Heart right ventricle (tissue), 16 donors: ENCODE measurements around the gene GLIPR1. TPM values are rescaled to one million over a fixed set of nuclear protein-coding genes. Genes with fewer than 3 reads are reported as not detected.
"Not testable (repeated sequence)": the region's sequence is repeated elsewhere in the genome, so short reads cannot be mapped to it uniquely, and the experiment has no call there.

ENCODE experiments used
- ATAC-seq, 8 donors: fragments of 200-7000 bp; cut with Tn5 transposase; one replicate each; pipeline ENCODE4 v1.9.1; 2020; ENCODE audit warnings: mild to moderate bottlenecking in 8 of 8, moderate library complexity in 8 of 8, moderate number of reproducible peaks in 1 of 8
- DNase-seq, 2 donors: peaks; one replicate each; pipeline ENCODE4 v3.0.0-alpha.2; 2020
- H3K27ac ChIP-seq, 10 donors: fragments of 200-600 bp; sonication (generic) in 2 of 10; one replicate each; pipeline versions ENCODE4 v1.5.0 to v1.8.0; 2020 to 2022; ENCODE audit warnings: mild to moderate bottlenecking in 3 of 10
- H3K27me3 ChIP-seq, 7 donors: fragments of 200-600 bp; one replicate each; pipeline ENCODE4 v1.8.0; 2021 to 2022; ENCODE audit warnings: mild to moderate bottlenecking in 2 of 7
- H3K36me3 ChIP-seq, 9 donors: fragments of 200-600 bp; sonication (generic) in 1 of 9; one replicate each; pipeline versions ENCODE4 v1.5.0 to v1.8.0; 2020 to 2022; ENCODE audit warnings: mild to moderate bottlenecking in 2 of 9
- H3K4me1 ChIP-seq, 9 donors: fragments of 200-600 bp; sonication (generic) in 1 of 9; one replicate each; pipeline versions ENCODE4 v1.5.0 to v1.8.0; 2020 to 2022; ENCODE audit warnings: mild to moderate bottlenecking in 4 of 9
- H3K4me3 ChIP-seq, 10 donors: fragments of 200-600 bp; sonication (generic) in 2 of 10; one replicate each; pipeline versions ENCODE4 v1.5.0 to v1.8.0; 2020 to 2022; ENCODE audit warnings: mild to moderate bottlenecking in 7 of 10, moderate library complexity in 2 of 10
- H3K9me3 ChIP-seq, 11 donors: fragments of 200-600 bp in 10 of 11; sonication (generic) in 2 of 11; one replicate each; pipeline versions ENCODE4 v1.5.0 to v1.8.0; 2013 to 2022; ENCODE audit warnings: mild to moderate bottlenecking in 2 of 11, control low read depth in 1 of 11, moderate library complexity in 1 of 11
- CTCF ChIP-seq, 9 donors: fragments of 200-600 bp; sonication (generic) in 2 of 9; IDR thresholded peaks; one replicate each; pipeline versions ENCODE4 v1.5.0 to v1.8.0; 2021 to 2022; ENCODE audit warnings: antibody characterized with exemption in 9 of 9, mild to moderate bottlenecking in 5 of 9, moderate library complexity in 1 of 9
- WGBS, 2 donors: extraction: QIAGEN DNeasy Blood & Tissue Kit; methylation state at CpG; one replicate each; pipeline ENCODE4 v1.1.7; 2013; ENCODE audit warnings: inconsistent platforms in 1 of 2; 5-methylcytosine and 5-hydroxymethylcytosine counted together
- intact Hi-C, 10 donors: fragments of 100-400 bp; cut with DNase I; formaldehyde crosslinking; loops; one replicate each; pipeline versions ENCODE4 v1.11.1 to v1.14.2; 2022
- polyA plus RNA-seq, 2 donors: library from polyadenylated mRNA; stranded (reverse); fragments of 200-250 nt; gene quantifications; one replicate each; pipeline ENCODE4 v1.2.3, GENCODE V29; 2013
- total RNA-seq, 10 donors: library from RNA; stranded (reverse); fragmentation: NEBNext Ultra II Directional in 3 of 10; extraction: Animal tissue kit (Norgen Biotek cat#: 25700) in 3 of 10; gene quantifications; one replicate each; pipeline versions ENCODE4 v1.2.1 to v1.2.4, GENCODE V29; 2021 to 2023
- donor health status: Arrhythmogenic right ventricular cardiomyopathy.
- donor health status: ischemic (EF 13 %, LVEDD 7.1; RV severe dilation, severe dysfunction).
- donor health status: healthy with polysubstance abuse.
- donor health status: DM: no; HTN: yes; CAD: no.
- donor health status: DM: no; HTN: no; CAD: no.
- donor health status: ischemic (EF 25% LVEDD 6.9; RV normal size, moderate dysfunction).
- donor health status: ischemic (EF 25% LVEDD 5.7; RV mildly dilated, moderate dysfunction).
- donor health status: healthy.
- donor health status: DM: yes; HTN: yes; CAD: no.
- donor health status: Ischemic cardiomyopathy.
- donor health status: ischemic (EF 35%, LVEDD 5.7; RV mildly dilated, moderate dysfunction).
- donor health status: nonischemic (EF 11% LVEDD 7.7; RV severe dilation, severe dysfunction).
- donor health status: DM: yes; HTN: yes; CAD: no.
- donor health status: PGD.
- donor health status: ischemic (EF 29% LVEDD 5.4; RV normal size, mild dysfunction).
- donor health status: nonischemic (EF 23%, LVEDD 6.1; RV moderate dilation, normal function).

The GLIPR1 gene
- total and polyA plus RNA-seq, 12 donors, result 2.0 to 25.6 (median 4.6) TPM

GRCh38 chr12:75481774-75482173, 1.2 kb downstream of the GLIPR1 start:
- peak overlapping the region in 5 of 10 donors; percentile 37 to 89 (median 59) for H3K27ac ChIP-seq
- ATAC-seq (no peak), DNase-seq (no peak)
- intact Hi-C loops, result loop anchor here in 4 of 10 donors (5.0 to 10.0 kb wide), 4 partner anchors 87 to 787 kb away; partner anchors contain the start of genes GLIPR1L2 (in 3 of the 4), CAPS2 (in 2 of the 4) and GLIPR1L1 (in 2 of the 4)
- H3K36me3 ChIP-seq, result peaks cover 0 to 12% (median 0%) of the 10 kb centered on the region in 9 donors
- 82 to 85% methylated on average over 4 of the region's 4 CpGs for WGBS, 2 donors
- no peaks in the 10 kb centered on the region for H3K9me3 ChIP-seq
- peaks cover 0 to 83% (median 0%) of the 10 kb centered on the region in 9 donors for H3K4me1 ChIP-seq
- H3K4me3 ChIP-seq, result peak overlapping the region in 9 of 10 donors; percentile 24 to 58 (median 48)
- H3K27me3 ChIP-seq, result no peaks in the 10 kb centered on the region
- no peak for TF ChIP-seq CTCF (IDR thresholded peaks at IDR 0.05)

- Histone ChIP-seq H3K27me3 (no peaks in the 10 kb centered on the region), H3K27ac (peak overlapping the region in 1 of 10 donors; percentile 89), H3K4me1 (peaks cover 0 to 75% (median 0%) of the 10 kb centered on the region in 9 donors), H3K4me3 (peak overlapping the region in 6 of 10 donors; percentile 23 to 58 (median 50)), H3K36me3 (peaks cover 0 to 20% (median 0%) of the 10 kb centered on the region in 9 donors), H3K9me3 (no peaks in the 10 kb centered on the region)
- 31 to 48% methylated on average over 4 of the region's 4 CpGs for WGBS, 2 donors
- intact Hi-C loops, result loop anchor here in 4 of 10 donors (5.0 to 10.0 kb wide), 4 partner anchors 88 to 788 kb away; partner anchors contain the start of genes GLIPR1L2 (in 3 of the 4), CAPS2 (in 2 of the 4) and GLIPR1L1 (in 2 of the 4)
- no peak for TF ChIP-seq CTCF (IDR thresholded peaks at IDR 0.05)
- no peak for DNase-seq
- ATAC-seq, result no peak
Observed at GRCh38 chr12:75482646-75483045, 2.1 kb downstream of the GLIPR1 start.

GRCh38 chr12:75483431-75483830, 2.9 kb downstream of the GLIPR1 start:
- H3K9me3 ChIP-seq, result no peaks in the 10 kb centered on the region
- peaks cover 0 to 74% (median 0%) of the 10 kb centered on the region in 9 donors for H3K4me1 ChIP-seq
- no peaks in the 10 kb centered on the region for H3K27me3 ChIP-seq
- peak overlapping the region in 1 of 10 donors; percentile 89 for H3K27ac ChIP-seq
- WGBS, 2 donors, result 65 to 75% methylated on average over 2 of the region's 2 CpGs
- ATAC-seq (peak in 1 of 8 donors; percentile 16), DNase-seq (no peak)
- TF ChIP-seq CTCF (IDR thresholded peaks at IDR 0.05), result no peak
- intact Hi-C loops, result loop anchor here in 4 of 10 donors (5.0 to 10.0 kb wide), 4 partner anchors 89 to 789 kb away; partner anchors contain the start of genes GLIPR1L2 (in 3 of the 4), CAPS2 (in 2 of the 4) and GLIPR1L1 (in 2 of the 4)
- H3K4me3 ChIP-seq, result peak overlapping the region in 5 of 10 donors; percentile 23 to 58 (median 52)
- H3K36me3 ChIP-seq, result peaks cover 0 to 25% (median 0%) of the 10 kb centered on the region in 9 donors

- H3K27me3 ChIP-seq, H3K9me3 ChIP-seq, DNase-seq, ATAC-seq, H3K4me3 ChIP-seq, H3K27ac ChIP-seq: not testable (repeated sequence)
- 87 to 96% methylated on average over 2 of the region's 2 CpGs for WGBS, 2 donors
- Histone ChIP-seq H3K36me3 (peaks cover 0 to 32% (median 0%) of the 10 kb centered on the region in 9 donors), H3K4me1 (peaks cover 0 to 71% (median 0%) of the 10 kb centered on the region in 9 donors)
- intact Hi-C loops, result loop anchor here in 4 of 10 donors (5.0 to 10.0 kb wide), 4 partner anchors 90 to 790 kb away; partner anchors contain the start of genes GLIPR1L2 (in 3 of the 4), CAPS2 (in 2 of the 4) and GLIPR1L1 (in 2 of the 4)
Observed at GRCh38 chr12:75484450-75484849, 3.9 kb downstream of the GLIPR1 start.
